Fibroblast of lung (primary cell): ENCODE data around the gene FMN1.

Source experiments
- CTCF ChIP-seq, 2 donors: IDR thresholded peaks in 1 of 2; conservative IDR thresholded peaks in 1 of 2; 1 replicate in 1 of 2; 2 replicates in 1 of 2; pipeline ENCODE4 v1.5.1; 2011 to 2012; ENCODE audit warnings: low read length in 2 of 2, control low read depth in 1 of 2, inconsistent platforms in 1 of 2, low read depth in 1 of 2, mild to moderate bottlenecking in 1 of 2
- EZH2 ChIP-seq: IDR thresholded peaks from 2 replicates; pipeline ENCODE4 v1.5.1; 2012; ENCODE audit warnings: low read length, control low read depth, mild to moderate bottlenecking; ENCODE audit errors: missing control alignments

- TF ChIP-seq CTCF (conservative IDR thresholded peaks at IDR 0.05 in 1 of 2, IDR thresholded peaks at IDR 0.05 in 1 of 2; ENCODE audit: low read depth in 1 of 2, low read length in 2 of 2) (no peak), EZH2 (no peak)
Observed at GRCh38 chr15:33083232-33084081, 111.1 kb downstream of the FMN1 start.
